Astrocyte of the cerebellum (primary cell): ENCODE measurements around the gene PREP.
"Not testable (repeated sequence)": the region's sequence is repeated elsewhere in the genome, so short reads cannot be mapped to it uniquely, and the experiment has no call there.

ENCODE experiments used
- DNase-seq: peaks from one replicate; pipeline ENCODE4 v3.0.0-alpha.2; 2011; ENCODE audit warnings: low read depth
- H3K4me3 ChIP-seq: 2 replicates; pipeline ENCODE4 v1.5.1; 2011; ENCODE audit warnings: mild to moderate bottlenecking, low read depth, low read length, moderate library complexity
- in situ Hi-C: cut with HindIII; loops from 2 replicates; pipeline ENCODE4 v1.10.0; 2017; ENCODE audit warnings: low sequenced_read_pairs
- TF ChIP-seq, protein P1 (sequence below): IDR thresholded peaks from 2 replicates; pipeline ENCODE4 v1.5.1; 2012; ENCODE audit warnings: low read length, low read depth, moderate library complexity, mild to moderate bottlenecking; ENCODE audit errors: missing control alignments

Gene PREP

DNA sequence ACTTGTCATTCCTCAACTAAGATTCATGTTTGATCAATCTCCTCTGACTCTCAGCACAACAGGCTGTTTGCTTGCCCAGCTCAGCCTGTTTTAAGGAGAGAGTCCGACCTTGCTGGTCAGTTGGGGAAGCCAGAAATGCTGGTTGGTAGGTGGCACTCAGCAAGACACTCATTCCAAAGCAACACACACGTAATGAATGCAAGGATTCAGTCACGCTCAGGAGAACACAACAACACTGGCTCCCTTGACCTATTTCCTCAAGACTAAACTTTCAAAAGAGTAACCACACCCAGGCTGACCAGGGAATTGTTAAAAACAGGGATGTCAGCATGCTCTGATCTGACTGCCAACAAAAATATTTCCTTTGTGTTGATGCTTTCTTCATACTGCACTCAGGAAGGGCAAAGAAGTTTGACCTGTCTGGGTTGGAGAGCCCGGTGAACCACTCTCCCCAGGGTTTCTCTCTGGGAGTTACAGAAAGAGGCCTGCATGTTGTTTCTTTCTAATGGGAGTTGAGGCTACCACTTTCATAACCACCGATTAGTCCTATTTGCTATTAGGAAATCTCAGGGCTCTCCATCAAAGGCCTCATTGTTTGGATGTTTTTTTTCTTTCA is 25.6 kb upstream of the PREP start:
- peak; percentile 84 for DNase-seq
- in situ Hi-C loops: no loop called here
- H3K4me3 ChIP-seq: no peak overlapping the region
- TF ChIP-seq, protein P1, sequence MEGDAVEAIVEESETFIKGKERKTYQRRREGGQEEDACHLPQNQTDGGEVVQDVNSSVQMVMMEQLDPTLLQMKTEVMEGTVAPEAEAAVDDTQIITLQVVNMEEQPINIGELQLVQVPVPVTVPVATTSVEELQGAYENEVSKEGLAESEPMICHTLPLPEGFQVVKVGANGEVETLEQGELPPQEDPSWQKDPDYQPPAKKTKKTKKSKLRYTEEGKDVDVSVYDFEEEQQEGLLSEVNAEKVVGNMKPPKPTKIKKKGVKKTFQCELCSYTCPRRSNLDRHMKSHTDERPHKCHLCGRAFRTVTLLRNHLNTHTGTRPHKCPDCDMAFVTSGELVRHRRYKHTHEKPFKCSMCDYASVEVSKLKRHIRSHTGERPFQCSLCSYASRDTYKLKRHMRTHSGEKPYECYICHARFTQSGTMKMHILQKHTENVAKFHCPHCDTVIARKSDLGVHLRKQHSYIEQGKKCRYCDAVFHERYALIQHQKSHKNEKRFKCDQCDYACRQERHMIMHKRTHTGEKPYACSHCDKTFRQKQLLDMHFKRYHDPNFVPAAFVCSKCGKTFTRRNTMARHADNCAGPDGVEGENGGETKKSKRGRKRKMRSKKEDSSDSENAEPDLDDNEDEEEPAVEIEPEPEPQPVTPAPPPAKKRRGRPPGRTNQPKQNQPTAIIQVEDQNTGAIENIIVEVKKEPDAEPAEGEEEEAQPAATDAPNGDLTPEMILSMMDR: no peak

GRCh38 chr6:105424175-105424783 is 21.4 kb upstream of the PREP start:
- DNase-seq: peak; percentile 50
- no peak overlapping the region for H3K4me3 ChIP-seq
- TF ChIP-seq, protein P1: peak; percentile 76
- in situ Hi-C loops: no loop called here

DNA sequence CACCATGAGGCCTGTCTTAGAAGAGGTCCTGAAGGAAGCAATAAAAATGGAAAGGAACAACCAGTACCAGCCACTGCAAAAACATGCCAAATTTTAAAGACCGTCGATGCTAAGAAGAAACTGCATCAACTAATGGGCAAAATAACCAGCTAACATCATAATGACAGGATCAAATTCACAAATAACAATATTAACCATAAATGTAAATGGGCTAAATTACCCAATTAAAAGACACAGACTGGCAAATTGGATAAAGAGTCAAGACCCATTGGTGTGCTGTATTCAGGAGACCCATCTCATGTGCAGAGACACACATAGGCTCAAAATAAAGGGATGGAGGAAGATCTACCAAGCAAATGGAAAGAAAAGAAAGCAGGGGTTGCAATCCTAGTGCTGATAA is 14.1 kb upstream of the PREP start:
- H3K4me3 ChIP-seq, DNase-seq: not testable (repeated sequence)
- in situ Hi-C loops: loop anchor here (10.0 kb wide), 1 partner anchor 332 kb away; no protein-coding TSS in a partner anchor

DNA sequence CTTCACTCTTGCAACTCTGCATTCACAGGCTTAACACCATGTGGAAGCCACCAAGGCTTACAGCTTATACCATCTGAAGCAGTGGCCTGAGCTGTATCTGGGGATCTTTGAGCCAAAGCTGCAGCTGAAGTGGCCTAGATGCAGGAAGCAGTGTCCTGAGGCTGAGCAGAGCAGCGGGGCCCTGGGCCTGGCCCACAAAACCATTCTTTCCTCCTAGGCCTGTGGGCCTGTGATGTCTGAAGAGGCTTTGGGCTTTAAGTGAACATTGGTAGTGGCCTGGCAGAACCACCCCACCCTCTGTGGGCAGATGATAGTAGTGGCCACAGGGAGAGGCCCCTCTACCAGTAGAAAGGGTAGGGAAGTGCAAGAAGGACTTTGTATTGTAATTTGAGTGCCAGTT is 6.9 kb upstream of the PREP start:
- TF ChIP-seq, protein P1: no peak
- in situ Hi-C loops: loop anchor here (10.0 kb wide), 1 partner anchor 325 kb away; no protein-coding TSS in a partner anchor
- H3K4me3 ChIP-seq: no peak overlapping the region
- DNase-seq: no peak

DNA sequence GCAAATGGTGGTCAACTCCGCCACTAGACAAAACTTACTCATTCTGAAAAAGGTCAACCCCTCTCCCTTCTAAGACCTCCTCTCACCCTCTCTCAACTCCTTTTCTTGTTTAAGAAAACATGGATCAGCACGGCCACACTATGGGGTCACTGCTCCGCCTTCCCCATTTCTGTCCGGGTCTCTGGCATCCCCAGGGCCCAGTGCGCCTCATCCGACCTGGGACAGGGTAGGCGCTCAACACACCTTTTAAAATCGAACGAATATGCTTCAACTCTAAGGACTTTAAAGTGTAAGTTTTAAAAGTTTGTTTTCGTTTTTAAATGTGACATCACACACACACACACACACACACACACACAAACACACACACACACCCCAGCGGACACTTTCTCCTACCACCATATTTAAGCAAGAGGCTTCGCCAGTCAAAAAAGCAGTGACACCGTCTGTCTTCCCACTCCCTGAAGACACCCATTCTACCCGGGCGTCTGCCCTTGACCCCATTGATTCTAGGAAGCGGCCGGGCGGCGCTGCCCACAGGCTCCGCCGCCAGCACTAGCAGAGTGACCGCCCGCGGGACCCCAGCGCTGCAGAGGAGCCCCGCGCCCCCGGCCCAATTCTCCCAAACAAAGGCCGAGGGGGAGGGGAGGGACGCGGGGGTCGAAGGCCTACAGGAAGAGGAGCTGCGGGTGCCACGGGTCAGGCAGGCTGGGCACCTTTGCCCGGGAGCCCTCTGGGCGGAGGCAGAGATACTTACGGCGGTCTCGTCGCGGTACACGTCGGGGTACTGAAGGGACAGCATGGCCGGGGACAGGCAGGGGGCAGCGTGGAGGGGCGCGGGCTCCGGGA is 568 bp downstream of the PREP start:
- TF ChIP-seq, protein P1: no peak
- DNase-seq: no peak
- in situ Hi-C loops: no loop called here
- peak overlapping the region; percentile 75 for H3K4me3 ChIP-seq

- in situ Hi-C loops: no loop called here
- TF ChIP-seq, protein P1: no peak
- H3K4me3 ChIP-seq: peak overlapping the region; percentile 75
- no peak for DNase-seq
Measured at GRCh38 chr6:105401247-105402089, 1.4 kb downstream of the PREP start.
